Astrocyte (in vitro differentiated cells and primary cell): Measurements from ENCODE around the gene BCAN. TPM values are rescaled to one million over a fixed set of nuclear protein-coding genes. Genes with fewer than 3 reads are reported as not detected.

Experiments
- DNase-seq: peaks from one replicate; pipeline ENCODE4 v3.0.0-alpha.2; 2010; ENCODE audit warnings: low read depth
- FAIRE-seq: peaks from 2 replicates; lab custom pipeline; 2011; peaks lifted over from hg19 to GRCh38; lab: Jason Lieb, UNC
- H2AFZ ChIP-seq: 2 replicates; pipeline ENCODE4 v1.6.0; 2012; ENCODE audit warnings: low read depth, low read length, inconsistent platforms
- H3K27ac ChIP-seq: 2 replicates; pipeline ENCODE4 v1.5.1; 2011; ENCODE audit warnings: low read depth, low read length, inconsistent platforms
- H3K27me3 ChIP-seq: 2 replicates; pipeline ENCODE4 v1.6.0; 2011; ENCODE audit warnings: low read length, inconsistent platforms; ENCODE audit not compliant: insufficient read depth
- H3K36me3 ChIP-seq: 2 replicates; pipeline ENCODE4 v1.5.1; 2011; ENCODE audit warnings: low read length, inconsistent platforms; ENCODE audit not compliant: insufficient read depth
- H3K4me1 ChIP-seq: 2 replicates; pipeline ENCODE4 v1.5.1; 2011; ENCODE audit warnings: low read length, inconsistent platforms; ENCODE audit not compliant: insufficient read depth
- H3K4me2 ChIP-seq: 2 replicates; pipeline ENCODE4 v1.6.0; 2012; ENCODE audit warnings: low read length, inconsistent platforms
- H3K4me3 ChIP-seq: 2 replicates; pipeline ENCODE4 v1.5.1; 2011; ENCODE audit warnings: low read depth, mild to moderate bottlenecking, low read length, inconsistent platforms; ENCODE audit not compliant: insufficient read depth
- H3K79me2 ChIP-seq: 2 replicates; pipeline ENCODE4 v1.6.0; 2012; ENCODE audit warnings: mild to moderate bottlenecking, low read length, inconsistent platforms; ENCODE audit not compliant: insufficient read depth
- H3K9ac ChIP-seq: 2 replicates; pipeline ENCODE4 v1.6.0; 2012; ENCODE audit warnings: mild to moderate bottlenecking, low read length, inconsistent platforms
- H3K9me3 ChIP-seq: 2 replicates; pipeline ENCODE4 v1.5.1; 2012; ENCODE audit warnings: low read depth, mild to moderate bottlenecking, low read length, inconsistent platforms; ENCODE audit not compliant: insufficient read depth
- H4K20me1 ChIP-seq: 2 replicates; pipeline ENCODE4 v1.6.0; 2012; ENCODE audit warnings: low read length, inconsistent platforms; ENCODE audit not compliant: insufficient read depth
- H3K27ac Mint-ChIP-seq: one replicate; pipeline ENCODE4 v1.8.0; 2021; ENCODE audit warnings: mild to moderate bottlenecking, mixed read lengths; ENCODE audit not compliant: unreplicated experiment
- H3K27me3 Mint-ChIP-seq: one replicate; pipeline ENCODE4 v1.8.0; 2021; ENCODE audit warnings: low read depth, mixed read lengths; ENCODE audit not compliant: unreplicated experiment
- H3K36me3 Mint-ChIP-seq: one replicate; pipeline ENCODE4 v1.8.0; 2021; ENCODE audit warnings: low read depth, mixed read lengths; ENCODE audit not compliant: unreplicated experiment
- H3K4me1 Mint-ChIP-seq: one replicate; pipeline ENCODE4 v1.8.0; 2021; ENCODE audit warnings: low read depth, mixed read lengths; ENCODE audit not compliant: unreplicated experiment
- H3K4me3 Mint-ChIP-seq: one replicate; pipeline ENCODE4 v1.8.0; 2021; ENCODE audit warnings: mild to moderate bottlenecking, moderate library complexity, mixed read lengths; ENCODE audit not compliant: unreplicated experiment
- H3K9me3 Mint-ChIP-seq: one replicate; pipeline ENCODE4 v1.8.0; 2021; ENCODE audit warnings: mild to moderate bottlenecking, mixed read lengths; ENCODE audit not compliant: unreplicated experiment
- CTCF ChIP-seq: IDR thresholded peaks from 2 replicates; pipeline ENCODE4 v1.5.1; 2011; ENCODE audit warnings: low read depth, mild to moderate bottlenecking, inconsistent platforms, low read length, moderate library complexity; ENCODE audit not compliant: insufficient read depth
- EZH2 ChIP-seq: IDR thresholded peaks from 2 replicates; pipeline ENCODE4 v1.6.1; 2012; ENCODE audit warnings: mild to moderate bottlenecking, low read length, inconsistent platforms; ENCODE audit not compliant: insufficient read depth
- total RNA-seq: library from RNA; stranded (reverse); gene quantifications from 2 replicates; pipeline ENCODE4 v1.2.1, GENCODE V29; 2021

The BCAN gene
- total RNA-seq, 1 donor from 2014 or later: 0.41 TPM

GRCh38 chr1:156623946-156624813 is 17.7 kb upstream of the BCAN start:
- Mint-ChIP-seq H3K27me3 (peaks cover 61% of the 10 kb centered on the region), H3K4me1 (peaks cover 3% of the 10 kb centered on the region), H3K4me3 (no peak overlapping the region), H3K9me3 (no peaks in the 10 kb centered on the region), H3K27ac (no peak overlapping the region), H3K36me3 (no peaks in the 10 kb centered on the region)
- peaks cover 6% of the 10 kb centered on the region for H3K4me1 ChIP-seq
- no peak for FAIRE-seq
- no peaks in the 10 kb centered on the region for H3K79me2 ChIP-seq
- peak overlapping the region; percentile 82 for H3K4me2 ChIP-seq
- peaks cover 57% of the 10 kb centered on the region for H3K27me3 ChIP-seq
- H2AFZ ChIP-seq: peak overlapping the region; percentile 82
- no peak for DNase-seq
- TF ChIP-seq CTCF (no peak), EZH2 (peak; percentile 96)
- H3K9ac ChIP-seq: no peak overlapping the region
- no peak overlapping the region for H3K27ac ChIP-seq
- no peak overlapping the region for H3K4me3 ChIP-seq
- no peaks in the 10 kb centered on the region for H3K36me3 ChIP-seq
- H3K9me3 ChIP-seq: no peaks in the 10 kb centered on the region
- no peaks in the 10 kb centered on the region for H4K20me1 ChIP-seq

GRCh38 chr1:156624814-156625435 is 17.0 kb upstream of the BCAN start:
- Histone ChIP-seq H3K36me3 (no peaks in the 10 kb centered on the region), H3K4me1 (peaks cover 6% of the 10 kb centered on the region), H3K27me3 (peaks cover 50% of the 10 kb centered on the region), H3K4me2 (peak overlapping the region; percentile 82), H3K27ac (no peak overlapping the region), H3K9me3 (no peaks in the 10 kb centered on the region), H3K79me2 (no peaks in the 10 kb centered on the region), H3K4me3 (no peak overlapping the region), H4K20me1 (no peaks in the 10 kb centered on the region), H2AFZ (no peak overlapping the region), H3K9ac (no peak overlapping the region)
- no peak for FAIRE-seq
- TF ChIP-seq CTCF (no peak), EZH2 (peak; percentile 92)
- H3K4me3 Mint-ChIP-seq: no peak overlapping the region
- no peaks in the 10 kb centered on the region for H3K9me3 Mint-ChIP-seq
- H3K36me3 Mint-ChIP-seq: no peaks in the 10 kb centered on the region
- H3K4me1 Mint-ChIP-seq: peaks cover 3% of the 10 kb centered on the region
- H3K27ac Mint-ChIP-seq: no peak overlapping the region
- peaks cover 60% of the 10 kb centered on the region for H3K27me3 Mint-ChIP-seq
- DNase-seq: no peak
